SK-N-SH (cell line): ENCODE data around the gene ANO6. TPM values are rescaled to one million over a fixed set of nuclear protein-coding genes. Genes with fewer than 3 reads are reported as not detected.

ENCODE experiments used
- CHD2 ChIP-seq: fragments of 150-350 bp; IDR thresholded peaks from 2 replicates; pipeline ENCODE4 v1.6.1; 2018; ENCODE audit warnings: low read length; ENCODE audit not compliant: partially characterized antibody
- CTCF ChIP-seq: fragments of 200-600 bp; sonication (generic); IDR thresholded peaks from 2 replicates; pipeline ENCODE4 v1.6.1; 2017; ENCODE audit warnings: antibody characterized with exemption, mild to moderate bottlenecking, moderate library complexity
- ELF1 ChIP-seq: IDR thresholded peaks from 2 replicates; pipeline ENCODE4 v1.4.0; 2012
- EP300 ChIP-seq, 2 experiments: IDR thresholded peaks; 2 replicates each; pipeline versions ENCODE4 v1.4.0 to v1.6.1; 2012; ENCODE audit warnings: borderline replicate concordance in 1 of 2, low read depth in 1 of 2, low read length in 1 of 2
- EZH2phosphoT487 ChIP-seq: fragments of 200-600 bp; sonication (generic); IDR thresholded peaks from 2 replicates; pipeline ENCODE4 v1.6.1; 2017; ENCODE audit warnings: low read depth, mixed run types, mild to moderate bottlenecking, antibody characterized with exemption, moderate library complexity, borderline replicate concordance
- FOSL2 ChIP-seq: IDR thresholded peaks from 2 replicates; pipeline ENCODE4 v1.4.0; 2012; ENCODE audit warnings: low read depth, mild to moderate bottlenecking, moderate library complexity, borderline replicate concordance
- FOXJ3 ChIP-seq: sonication (generic); formaldehyde crosslinking; IDR thresholded peaks from 2 replicates; pipeline ENCODE4 v1.5.1; 2020; ENCODE audit warnings: mild to moderate bottlenecking, missing genetic modification reagents
- GABPA ChIP-seq: IDR thresholded peaks from 2 replicates; pipeline ENCODE4 v1.4.0; 2012; ENCODE audit warnings: low read depth, mild to moderate bottlenecking
- IRF3 ChIP-seq: fragments of 150-350 bp; IDR thresholded peaks from 2 replicates; pipeline ENCODE4 v1.6.1; 2016; ENCODE audit warnings: mild to moderate bottlenecking, low read depth, low read length
- MAX ChIP-seq: IDR thresholded peaks from 2 replicates; pipeline ENCODE4 v1.4.0; 2012; ENCODE audit warnings: low read depth
- MEF2A ChIP-seq: IDR thresholded peaks from 2 replicates; pipeline ENCODE4 v1.4.0; 2012; ENCODE audit warnings: low read depth, borderline replicate concordance
- NRF1 ChIP-seq: IDR thresholded peaks from 2 replicates; pipeline ENCODE4 v1.6.1; 2012; ENCODE audit warnings: low read depth, mild to moderate bottlenecking, low read length
- PBX3 ChIP-seq: IDR thresholded peaks from 2 replicates; pipeline ENCODE4; 2012
- POLR2AphosphoS5 ChIP-seq: IDR thresholded peaks from 2 replicates; pipeline ENCODE4 v1.6.1; 2012; ENCODE audit warnings: low read depth, low read length
- REST ChIP-seq: IDR thresholded peaks from 2 replicates; pipeline ENCODE4 v1.6.1; 2012; ENCODE audit warnings: mild to moderate bottlenecking, low read depth, low read length, moderate library complexity
- RFX5 ChIP-seq: IDR thresholded peaks from 2 replicates; pipeline ENCODE4 v1.6.1; 2012; ENCODE audit warnings: mild to moderate bottlenecking, improper control_type of control experiment, low read length
- RXRA ChIP-seq: IDR thresholded peaks from 2 replicates; pipeline ENCODE4 v1.4.0; 2012; ENCODE audit warnings: low read depth, mild to moderate bottlenecking, borderline replicate concordance
- SMC3 ChIP-seq: IDR thresholded peaks from 2 replicates; pipeline ENCODE4 v1.6.1; 2012; ENCODE audit warnings: low read depth, low read length, improper control_type of control experiment
- TCF12 ChIP-seq: IDR thresholded peaks from 2 replicates; pipeline ENCODE4 v1.4.0; 2012
- USF1 ChIP-seq: IDR thresholded peaks from 2 replicates; pipeline ENCODE4 v1.4.0; 2012; ENCODE audit warnings: low read depth, borderline replicate concordance
- YY1 ChIP-seq: IDR thresholded peaks from 2 replicates; pipeline ENCODE4 v1.4.0; 2012; ENCODE audit warnings: low read depth, mild to moderate bottlenecking
- polyA plus RNA-seq, 3 experiments: library from polyadenylated mRNA; depleted of rRNA; stranded (reverse); fragments of >200 nt; gene quantifications; 2 replicates each; pipeline ENCODE4 v1.2.3, GENCODE V29; 2012

ANO6 gene
- polyA plus RNA-seq, 1 of the 3 experiments (the other 2 are of a cell fraction): 20.1 TPM

- TF ChIP-seq REST (no peak), RFX5 (no peak), TCF12 (peak; percentile 96), MAX (peak; percentile 44; the same call in 1 of the 2 replicates), NRF1 (no peak), POLR2AphosphoS5 (peak; percentile 63; the same call in 1 of the 2 replicates), CHD2 (no peak), CTCF (peak; percentile 72), YY1 (no peak), FOSL2 (peak; percentile 83), USF1 (no peak), MEF2A (peak; percentile 98), IRF3 (no peak), FOXJ3 (peak; percentile 57; the same call in 1 of the 2 replicates), EP300 (IDR thresholded peaks at IDR 0.05; ENCODE audit: borderline replicate concordance in 1 of 2, low read depth in 1 of 2, low read length in 1 of 2) (peak; percentile 82 to 84), EZH2phosphoT487 (no peak), ELF1 (peak; percentile 52; the same call in 1 of the 2 replicates), GABPA (no peak; the same call in 1 of the 2 replicates), RXRA (peak; percentile 73; the same call in 1 of the 2 replicates), SMC3 (peak; percentile 54), PBX3 (peak; percentile 89)
These were observed 52.9 kb downstream of the ANO6 start (continued) for GRCh38 chr12:45268672-45269411.
